Left hindlimb (tissue), 1 donor: ENCODE data around the gene NEDD9.

Source experiments
- DNase-seq: peaks from one replicate; pipeline ENCODE4 v3.0.0-alpha.2; 2018

NEDD9 gene

DNA sequence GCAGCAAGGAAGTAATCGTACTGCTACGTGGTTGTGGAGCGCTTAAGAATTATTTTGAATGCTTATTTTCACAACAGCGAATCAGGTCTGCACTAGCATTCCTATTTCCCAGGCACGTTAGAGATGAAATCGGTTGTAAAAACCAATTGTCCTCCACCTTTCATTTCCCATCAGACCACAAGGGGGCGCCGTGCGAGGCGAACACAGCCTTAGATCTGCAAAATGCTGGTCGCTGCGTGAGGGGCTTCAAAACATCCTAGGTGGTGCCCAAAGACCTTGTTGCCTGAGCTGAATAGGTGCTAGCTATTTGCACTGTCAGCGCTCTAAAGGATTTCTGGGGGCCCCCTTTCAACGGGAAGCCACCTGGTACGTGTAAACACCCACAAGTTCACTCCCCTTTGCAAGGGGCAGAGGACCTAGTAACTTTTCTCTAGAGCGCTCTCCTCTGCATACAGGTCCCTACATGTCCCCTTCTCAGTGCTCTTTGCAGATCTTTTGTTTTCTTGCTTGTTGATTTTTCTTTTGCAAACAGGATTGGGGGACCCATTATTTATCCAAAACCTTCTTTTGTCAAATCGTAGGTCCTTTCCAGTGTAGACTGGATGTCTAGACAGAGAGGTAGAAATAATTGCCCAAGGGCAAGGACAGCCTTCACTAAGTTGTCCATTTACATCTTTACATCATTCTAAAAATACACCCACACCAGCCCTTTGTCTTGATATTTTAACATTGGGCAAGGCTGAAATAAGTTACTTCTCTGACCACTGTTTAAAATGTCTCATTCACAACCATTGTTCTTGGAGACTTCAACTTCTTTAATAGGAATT, 59.8 kb downstream of the NEDD9 start:
- DNase-seq = peak; percentile 66

DNA sequence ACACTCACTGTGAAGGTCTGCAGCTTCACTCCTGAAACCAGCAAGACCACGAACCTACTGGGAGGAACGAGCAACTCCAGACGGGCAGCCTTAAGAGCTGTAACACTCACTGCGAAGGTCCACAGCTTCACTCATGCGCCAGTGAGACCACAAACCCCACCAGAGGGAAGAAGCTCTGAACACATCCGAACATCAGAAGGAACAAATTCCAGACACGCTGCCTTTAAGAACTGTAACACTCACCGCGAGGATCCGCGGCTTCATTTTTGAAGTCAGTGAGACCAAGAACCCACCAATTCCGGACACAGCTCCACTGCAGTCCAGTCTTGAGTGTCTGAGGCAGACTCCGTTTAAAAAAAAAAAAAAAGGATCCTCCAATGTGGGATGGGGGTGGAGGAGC, 60.5 kb downstream of the NEDD9 start:
- DNase-seq = no peak

DNA sequence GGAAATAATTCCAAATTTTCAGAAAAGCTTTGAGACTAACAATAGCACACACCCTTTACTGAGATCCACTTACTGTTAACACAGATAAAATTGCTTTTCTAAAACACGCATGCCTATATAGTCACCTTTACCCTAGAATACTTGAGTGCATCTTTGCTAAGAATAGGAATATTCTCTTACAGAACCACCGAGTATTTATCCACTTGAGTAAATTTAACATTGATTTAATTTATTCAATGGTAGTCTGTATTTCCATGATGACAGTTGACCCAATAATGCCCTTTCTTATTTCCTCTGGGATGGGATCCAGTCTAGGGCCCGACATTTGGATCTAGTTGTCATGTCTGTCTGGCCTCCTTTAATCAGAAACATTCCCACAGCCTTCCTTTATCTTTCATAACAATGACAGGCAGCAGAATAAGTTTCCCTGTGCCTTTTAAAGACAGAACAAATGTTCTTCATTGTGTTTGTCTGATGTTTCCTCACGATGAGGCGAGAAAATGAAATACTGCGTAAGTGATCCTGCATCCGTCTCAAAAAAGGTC, 64.3 kb downstream of the NEDD9 start:
- no peak for DNase-seq

DNA sequence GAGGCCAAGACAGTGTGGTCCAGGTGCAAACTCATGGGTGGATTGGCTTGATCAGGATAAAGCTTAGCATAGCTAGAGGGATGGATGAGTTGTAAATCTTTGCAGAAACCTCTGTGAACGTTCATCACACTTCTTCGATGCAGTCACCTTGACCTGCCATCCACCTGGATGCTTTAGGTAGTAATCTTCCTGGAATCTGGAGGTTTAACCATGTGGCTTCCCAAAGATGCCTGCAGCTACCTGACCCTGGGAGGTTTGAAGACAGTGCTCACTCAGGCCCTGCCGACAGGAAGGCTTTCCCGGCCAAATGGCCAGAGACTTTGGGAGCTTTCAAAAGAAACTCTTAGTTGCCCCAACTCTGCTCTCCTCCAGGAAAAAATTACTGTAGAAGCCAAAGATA, 65.5 kb downstream of the NEDD9 start:
- DNase-seq = no peak

DNA sequence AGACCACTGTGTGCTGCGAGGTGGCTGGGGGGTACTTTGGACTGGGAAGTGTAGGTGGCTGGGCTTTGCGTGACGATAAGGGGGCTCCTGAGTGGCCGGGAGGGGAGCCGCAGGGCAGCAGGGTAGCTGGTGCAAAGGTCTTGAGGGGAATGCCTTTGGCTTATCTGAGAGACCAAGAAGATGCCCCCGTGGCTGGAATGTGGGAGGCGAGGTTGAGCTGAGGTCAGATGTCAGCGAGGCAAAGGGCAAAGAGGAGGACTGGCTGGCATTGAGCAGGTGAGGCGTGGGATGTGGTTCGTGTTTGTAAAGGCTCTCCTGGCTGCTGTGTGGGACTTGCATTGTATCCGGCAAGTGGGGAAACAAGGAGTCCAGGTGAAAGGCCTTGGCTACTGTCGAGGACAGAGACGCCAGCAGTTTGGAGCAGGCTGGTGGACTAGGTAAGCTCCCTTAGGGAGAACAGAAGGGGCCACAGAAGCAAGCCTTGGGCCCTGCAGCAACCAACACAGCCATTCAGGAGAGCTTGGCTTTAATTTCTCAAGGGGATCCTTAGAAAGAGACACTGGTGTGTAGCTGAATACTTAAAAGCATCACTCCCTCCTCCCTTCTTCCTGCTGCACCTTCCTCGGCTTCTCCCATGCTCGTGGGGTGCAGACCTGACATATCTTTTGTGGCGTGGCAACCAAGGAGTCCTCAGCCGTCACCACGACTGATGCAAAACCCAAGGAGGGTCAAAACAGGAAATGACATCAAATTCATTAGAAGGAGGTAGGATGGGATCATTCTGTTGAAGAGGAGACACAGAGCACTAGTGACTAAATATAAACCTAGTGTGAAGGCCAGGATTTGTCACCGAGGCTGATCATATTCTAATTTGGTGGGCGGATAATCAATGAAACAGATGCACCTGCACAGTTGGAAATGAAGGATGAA, 67.5 kb downstream of the NEDD9 start:
- no peak for DNase-seq

DNA sequence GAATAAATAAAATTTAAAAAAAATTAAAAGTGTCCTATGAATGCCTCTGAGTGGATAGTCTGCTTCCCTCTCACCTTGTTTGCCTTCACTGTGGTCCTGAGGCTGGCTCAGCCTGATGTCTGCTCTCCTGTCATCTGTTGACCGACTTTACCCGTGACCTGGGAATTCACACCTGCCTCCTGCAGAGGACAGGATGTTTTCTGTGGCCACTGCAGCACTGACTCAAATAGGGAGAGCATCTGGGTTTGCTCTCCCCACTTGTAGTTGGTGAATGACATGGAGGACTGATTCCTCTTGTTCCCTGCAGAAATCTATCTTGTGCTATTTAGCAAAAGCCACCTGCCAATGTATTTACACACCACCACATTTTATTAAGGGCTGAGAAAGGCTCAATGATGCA, 68.5 kb downstream of the NEDD9 start:
- no peak for DNase-seq

DNA sequence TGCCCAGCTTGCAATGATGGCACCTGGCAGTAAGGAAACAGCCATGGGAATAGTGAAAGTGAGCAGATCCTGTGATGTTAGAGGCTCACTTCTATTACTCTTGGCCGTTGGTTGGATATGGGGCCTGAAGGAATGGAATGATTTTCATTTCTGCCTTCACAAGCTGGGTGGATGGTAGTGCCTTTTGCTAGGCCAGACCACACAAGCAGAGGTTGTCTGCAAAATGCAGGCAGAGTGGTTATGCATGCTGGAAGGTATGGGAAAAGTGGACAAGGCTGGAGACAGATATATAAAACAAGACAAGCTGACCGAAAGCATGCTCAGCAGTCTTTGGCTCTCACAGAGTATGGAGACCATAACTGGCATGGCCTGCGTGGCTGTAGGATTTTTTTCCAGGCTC, 70.2 kb downstream of the NEDD9 start:
- no peak for DNase-seq

DNA sequence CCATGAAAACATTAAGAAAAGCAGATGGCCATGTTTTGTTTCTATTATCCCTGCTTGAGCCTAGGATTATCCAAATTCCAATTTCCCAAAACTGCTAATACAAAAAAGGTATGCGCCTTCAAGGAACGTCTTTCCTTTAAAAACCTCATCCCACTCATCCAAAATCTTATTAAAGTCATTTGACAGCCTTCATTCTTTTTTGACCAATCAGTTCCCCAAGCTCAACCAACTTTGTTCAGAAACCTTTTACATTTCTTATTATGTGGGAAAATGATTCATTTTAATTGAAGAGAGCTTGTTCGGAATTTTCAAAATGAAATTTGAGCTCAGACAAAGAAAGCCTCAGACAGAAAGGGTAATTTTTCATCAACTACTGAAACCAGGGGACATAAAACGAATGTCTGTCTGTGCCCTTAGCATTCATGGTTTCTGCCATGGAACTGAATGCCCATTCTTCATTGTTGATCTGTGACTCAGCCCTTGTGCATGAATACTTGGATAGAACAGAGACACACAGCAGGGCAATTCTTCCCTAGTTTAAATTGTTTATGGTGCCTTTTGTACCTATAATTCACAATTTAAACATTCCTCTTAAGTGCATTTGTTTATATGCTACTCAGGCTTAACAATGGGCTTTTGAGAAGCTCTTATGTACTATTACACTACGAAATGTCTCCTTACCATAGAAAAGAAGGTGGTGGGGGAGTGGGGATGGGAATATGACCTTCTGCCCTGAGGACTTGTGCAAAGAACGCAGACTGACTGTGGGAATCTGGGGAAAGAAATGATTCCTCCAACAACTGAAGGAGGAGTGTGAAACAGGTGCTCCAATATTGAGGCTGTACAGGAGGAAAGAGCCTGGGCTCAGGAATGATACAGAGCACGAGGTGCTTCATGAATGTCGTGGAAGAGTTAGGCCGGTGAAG, 71.2 kb downstream of the NEDD9 start:
- DNase-seq = no peak

DNA sequence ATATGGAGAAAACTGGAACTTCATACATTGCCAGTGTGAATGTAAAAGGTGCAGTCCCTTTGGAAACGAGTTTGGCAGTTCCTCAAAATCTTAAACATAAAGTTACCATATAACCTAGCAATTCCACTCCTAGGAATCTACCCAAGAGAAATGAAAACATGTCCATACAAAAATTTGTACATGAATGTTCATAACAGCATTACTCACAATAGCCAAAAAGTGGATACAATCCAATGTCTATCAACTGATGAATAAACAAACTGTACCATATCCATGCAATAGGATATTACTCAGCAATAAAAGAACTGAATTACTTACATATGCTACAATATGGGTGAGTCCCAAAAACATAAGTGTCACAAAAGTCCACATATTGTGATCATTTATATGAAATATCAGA, 72.3 kb downstream of the NEDD9 start:
- no peak for DNase-seq

DNA sequence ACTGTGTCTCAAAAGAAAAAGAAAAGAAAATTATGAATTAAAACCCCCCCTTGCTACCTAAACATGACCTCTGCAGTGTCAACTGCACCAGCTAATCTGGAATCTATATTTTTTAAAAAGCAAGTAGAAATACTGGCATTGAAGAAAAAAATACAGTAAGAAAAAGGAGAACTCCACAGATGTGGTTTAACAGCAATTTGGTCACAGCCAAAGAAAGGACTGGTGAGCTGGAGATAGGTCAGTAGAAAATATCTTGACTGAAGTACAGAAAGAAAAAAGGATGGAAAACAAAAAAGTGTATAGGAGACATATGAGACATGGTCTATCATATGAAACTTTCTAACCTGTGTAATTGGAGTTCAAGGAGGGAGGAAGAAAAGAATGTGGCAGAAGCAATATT, 76.9 kb downstream of the NEDD9 start:
- DNase-seq = no peak

DNA sequence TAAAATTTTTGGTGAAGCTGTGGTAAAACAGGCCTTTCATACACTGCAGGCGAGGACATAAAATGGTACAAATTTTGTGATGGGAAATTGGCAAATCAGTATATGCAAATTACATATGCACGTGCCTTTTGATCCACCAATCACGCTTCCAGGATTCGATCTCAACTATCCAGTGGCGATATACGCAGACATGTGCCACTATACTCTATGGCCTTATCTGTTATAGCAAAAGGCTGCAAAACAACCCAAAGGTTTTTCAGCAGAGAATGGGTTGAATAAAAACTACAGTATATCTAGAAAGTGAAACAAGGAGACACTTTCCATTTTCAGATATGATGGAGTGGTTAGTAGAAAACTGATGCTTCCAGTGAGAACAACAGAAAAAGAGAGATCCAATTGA, 79.0 kb downstream of the NEDD9 start:
- no peak for DNase-seq

DNA sequence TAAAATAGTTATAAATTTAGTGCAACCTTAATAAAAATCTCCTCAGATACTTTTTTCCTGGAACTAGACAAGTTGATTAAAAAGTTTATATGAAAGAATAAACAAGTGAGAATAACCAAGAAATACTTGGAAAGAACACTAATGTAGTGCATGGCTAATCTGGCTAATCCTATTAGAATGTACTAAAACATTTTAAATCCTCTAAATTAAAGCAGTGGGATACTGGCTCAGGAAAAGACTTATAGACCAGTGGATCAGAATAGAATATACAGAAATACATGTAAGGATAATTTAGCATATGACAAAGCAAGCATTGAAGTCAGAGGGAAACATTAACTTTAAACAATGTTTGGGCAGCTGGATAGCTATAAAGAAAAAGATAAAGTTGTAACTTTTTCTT, 79.9 kb downstream of the NEDD9 start:
- DNase-seq = no peak

DNA sequence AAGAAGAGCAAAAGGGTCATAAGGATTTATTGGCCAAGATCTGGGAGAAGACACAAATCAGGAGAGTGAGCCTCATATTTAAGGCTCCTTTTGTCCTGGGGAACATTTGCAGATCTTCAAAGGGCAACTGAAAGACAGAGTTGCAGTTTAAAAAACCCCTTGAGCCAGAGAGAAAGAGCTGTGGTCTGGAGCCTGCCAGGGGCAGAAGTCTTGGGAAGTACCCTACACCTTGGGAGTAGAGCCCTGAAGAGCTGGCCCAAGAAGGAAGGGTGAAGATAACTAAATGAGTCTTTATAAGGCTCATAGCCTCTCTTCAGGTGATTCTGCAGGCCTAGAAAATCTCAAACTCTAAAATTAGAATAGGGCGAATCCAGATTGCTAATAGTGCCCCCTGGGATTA, 81.0 kb downstream of the NEDD9 start:
- DNase-seq = no peak

DNA sequence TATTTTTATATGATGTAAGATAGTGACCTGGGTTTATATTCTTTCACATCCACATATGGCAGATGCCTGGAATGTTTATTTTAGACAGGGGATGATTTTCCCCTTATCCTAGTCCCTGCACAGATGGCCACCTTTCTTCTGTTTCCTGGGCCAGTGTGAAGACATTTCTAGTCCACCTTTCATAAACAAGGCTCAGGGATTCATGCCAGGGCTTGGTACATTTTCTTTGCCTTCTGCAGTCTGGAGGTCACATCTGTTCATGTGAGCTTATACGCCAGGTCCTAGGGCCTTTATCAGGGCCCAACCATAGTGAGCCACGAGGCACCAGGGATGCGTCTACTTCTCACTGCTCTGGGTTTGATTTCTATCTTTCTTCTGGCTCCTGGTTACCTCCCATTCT, 82.9 kb downstream of the NEDD9 start:
- DNase-seq = no peak

DNA sequence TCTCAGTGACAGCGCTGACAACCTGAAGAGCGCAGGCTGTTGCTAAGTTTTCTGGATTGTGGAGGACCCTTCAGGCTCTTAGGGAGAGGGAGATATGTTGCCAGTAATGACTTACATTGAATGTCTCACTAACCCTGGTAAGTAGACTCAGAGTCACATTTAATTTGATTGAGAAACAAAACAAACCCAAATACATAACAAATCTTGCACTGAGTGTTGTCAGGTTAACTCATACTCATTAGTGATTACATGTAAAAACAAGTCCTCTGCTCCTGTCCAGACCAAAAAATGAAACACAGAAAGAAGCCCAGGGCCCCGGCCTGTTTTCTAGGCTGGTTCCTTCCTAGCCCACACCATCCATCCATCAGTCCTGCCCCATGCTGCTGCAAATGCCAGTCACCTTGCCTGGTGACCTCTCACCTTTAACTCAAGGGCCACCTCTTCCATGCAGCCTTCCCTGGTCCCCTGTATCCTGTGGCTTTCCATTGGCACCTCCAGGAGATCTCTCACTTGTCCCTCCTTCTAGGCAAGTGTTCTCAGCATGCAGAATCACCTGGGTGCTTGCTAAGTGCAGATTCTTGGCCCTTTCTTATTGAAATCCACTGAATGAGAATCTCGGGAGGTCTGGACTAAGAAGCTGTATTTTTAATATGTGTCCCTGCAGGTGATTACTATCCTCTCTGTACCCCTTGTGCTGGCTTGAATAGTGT, 86.2 kb downstream of the NEDD9 start:
- DNase-seq = no peak

DNA sequence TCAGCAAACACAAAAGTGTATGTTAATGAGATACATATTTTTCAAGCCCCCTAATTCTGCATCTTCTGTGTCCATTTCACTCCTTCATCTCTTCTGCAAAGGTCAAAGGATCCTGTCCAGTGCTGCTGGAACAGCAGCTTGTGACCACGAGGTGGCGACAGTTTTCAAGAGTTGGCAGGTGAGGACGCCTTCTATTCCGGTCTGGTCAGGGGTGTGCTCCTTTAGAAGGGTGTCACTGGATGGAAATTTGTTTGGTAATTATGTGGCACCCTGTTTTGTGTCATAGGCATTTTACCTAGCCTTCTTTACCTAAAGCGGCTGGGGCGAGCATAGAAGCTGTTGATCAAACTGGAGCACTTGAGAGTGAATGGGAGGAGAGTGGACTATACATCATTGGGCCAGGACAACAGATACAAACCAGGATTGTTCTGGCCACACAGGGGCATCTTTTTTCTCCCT, 88.0 kb downstream of the NEDD9 start:
- peak; percentile 71 for DNase-seq

DNA sequence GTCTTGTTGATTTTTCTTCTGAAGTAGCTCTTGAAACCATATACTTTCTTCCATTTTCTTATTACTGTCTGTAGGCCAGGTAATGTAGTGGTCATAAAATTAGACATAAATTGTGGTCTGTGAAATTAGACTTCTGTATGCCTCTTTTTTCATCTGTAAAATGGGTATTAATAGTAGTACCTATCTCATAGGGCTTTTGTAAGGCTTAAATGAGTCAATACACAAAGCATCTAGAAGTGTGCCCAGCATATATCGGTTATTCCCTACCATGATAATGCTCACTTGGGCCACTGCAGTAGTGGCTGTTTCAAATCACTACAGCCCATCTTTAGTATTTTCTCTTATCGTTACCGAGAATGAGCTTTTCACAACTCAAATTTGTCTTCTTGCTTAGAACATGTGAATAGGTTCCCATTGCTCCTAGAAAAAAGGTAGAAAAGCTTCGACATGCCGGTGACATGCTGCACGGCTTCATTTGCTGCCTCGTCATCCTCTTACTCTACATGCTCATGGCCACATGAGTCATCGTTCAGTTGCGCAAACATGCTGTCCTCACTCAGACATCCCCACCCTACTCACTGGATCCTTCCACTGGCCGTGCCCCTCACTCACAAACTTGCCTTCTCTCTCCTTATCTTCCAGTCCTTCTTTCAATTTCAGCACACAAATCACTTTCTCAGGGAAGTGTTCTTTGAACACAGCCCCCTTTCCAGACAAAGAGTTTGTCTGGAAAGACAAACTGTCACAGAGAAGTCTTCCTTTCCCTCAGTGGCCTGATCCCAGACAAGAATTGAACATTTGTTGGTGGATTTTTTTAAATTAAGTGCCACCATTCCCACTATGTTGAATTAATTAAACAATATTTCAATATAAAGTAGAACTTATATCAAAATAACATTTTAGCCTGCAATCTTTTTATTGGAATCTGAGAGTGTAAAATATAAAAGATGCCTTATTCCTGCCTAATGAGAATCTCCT, 88.8 kb downstream of the NEDD9 start:
- DNase-seq = no peak

DNA sequence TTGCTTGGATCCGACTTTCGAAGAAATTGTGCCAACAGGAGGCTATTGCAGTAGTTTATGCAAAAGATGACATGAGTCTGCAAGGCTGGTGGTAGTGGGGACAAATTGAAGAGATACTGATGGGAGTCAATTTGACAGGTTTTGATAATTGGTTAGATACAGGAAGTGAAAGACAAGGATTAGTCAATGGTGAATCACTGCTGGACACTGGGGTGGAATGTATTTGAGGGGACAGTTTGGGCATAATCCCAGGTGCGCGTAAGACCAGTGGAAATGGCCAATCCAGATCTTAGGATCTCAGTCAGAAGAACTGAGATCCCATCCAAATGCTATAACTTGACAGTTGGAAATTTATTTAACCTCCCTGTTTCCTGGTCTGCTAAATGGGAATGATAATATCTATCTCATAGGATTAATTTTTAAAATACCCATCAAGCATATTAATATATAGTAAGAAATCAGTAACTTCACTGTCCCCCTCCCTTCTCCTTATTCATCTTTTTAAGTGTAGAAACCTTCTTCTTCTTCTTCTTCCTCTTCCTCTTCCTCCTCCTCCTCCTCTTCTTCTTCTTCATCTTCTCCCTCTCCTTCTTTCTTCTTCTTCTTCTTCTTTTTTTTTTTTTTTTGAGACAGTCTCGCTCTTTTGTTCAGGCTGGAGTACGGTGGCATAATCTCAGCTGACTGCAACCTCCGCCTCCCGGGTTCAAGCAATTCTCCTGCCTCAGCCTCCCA, 90.0 kb downstream of the NEDD9 start:
- DNase-seq = no peak

DNA sequence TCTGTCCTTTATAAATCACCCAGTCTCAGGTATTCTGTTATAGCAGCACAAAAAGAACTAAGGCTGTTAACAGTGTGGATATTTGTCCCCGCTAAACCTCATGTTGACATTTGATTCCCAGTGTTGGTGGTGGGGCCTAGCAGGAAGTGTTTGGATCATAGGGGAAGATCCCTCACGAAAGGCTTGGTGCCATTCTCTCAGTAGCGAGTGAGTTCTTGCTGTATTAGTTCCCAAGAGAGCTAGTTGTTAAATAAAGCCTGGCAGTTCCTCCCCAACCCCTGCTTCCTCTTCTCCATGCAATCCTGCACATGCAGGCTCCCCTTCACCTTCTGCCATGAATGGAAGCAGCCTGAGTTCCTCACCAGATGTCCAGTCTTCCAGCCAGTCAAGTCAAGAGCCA, 91.2 kb downstream of the NEDD9 start:
- DNase-seq = no peak

DNA sequence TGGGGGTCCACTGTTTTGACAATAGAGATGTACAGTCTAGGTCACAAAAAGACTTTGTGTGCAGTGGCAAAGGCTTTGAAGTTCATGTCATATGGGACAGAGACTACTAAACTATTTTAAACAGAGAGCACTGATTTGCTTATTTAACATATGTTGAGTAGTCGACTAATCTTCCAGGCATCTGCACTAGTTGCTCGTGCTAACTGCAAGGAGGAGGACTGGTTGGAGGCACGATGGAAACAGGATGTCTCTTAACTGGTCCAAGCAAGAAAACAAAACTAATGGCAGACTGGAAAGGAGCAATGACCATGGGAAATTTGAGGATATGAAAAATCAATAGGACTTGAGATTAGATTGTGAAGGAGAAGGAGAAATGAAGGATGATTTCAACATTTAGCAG, 92.4 kb downstream of the NEDD9 start:
- no peak for DNase-seq
